A549 (cell line): ENCODE data around the gene OR4K17. TPM values are rescaled to one million over a fixed set of nuclear protein-coding genes. Genes with fewer than 3 reads are reported as not detected.
"Not testable (repeated sequence)": the region's sequence is repeated elsewhere in the genome, so short reads cannot be mapped to it uniquely, and the experiment has no call there.

Experiments
- ATAC-seq, 2 experiments: fragments of 200-7000 bp in 1 of 2; fragments of >200 bp in 1 of 2; cut with Nextera tagmentation in 1 of 2; cut with Tn5 transposase in 1 of 2; 3 replicates each; pipeline versions ENCODE4 v1.8.0 to v1.9.1; 2018 to 2020; ENCODE audit warnings: mild to moderate bottlenecking in 1 of 2, moderate library complexity in 1 of 2
- CTCF ChIA-PET: fragments of 300-600 bp; sonication (Branson Sonifier 250); formaldehyde crosslinking; extraction: SDS; loops from one replicate; lab custom pipeline; 2021; ENCODE audit warnings: antibody characterized with exemption, inconsistent platforms; lab: Yijun Ruan, JAX
- POLR2A ChIA-PET: fragments of 350-600 bp; formaldehyde crosslinking; extraction: SDS; loops from one replicate; lab custom pipeline; 2021; ENCODE audit warnings: antibody characterized with exemption, inconsistent platforms; lab: Yijun Ruan, JAX
- DNase-seq, 2 experiments: peaks; one replicate each; pipeline versions ENCODE4 v3.0.0 to v3.0.0-alpha.2; 2011 to 2016; ENCODE audit warnings: low read depth in 1 of 2, low spot score in 1 of 2
- FAIRE-seq: peaks from 2 replicates; lab custom pipeline; 2011; peaks lifted over from hg19 to GRCh38; lab: Jason Lieb, UNC
- H3K27ac ChIP-seq, 2 experiments: fragments of >200 bp; sonication (Bioruptor Twin); formaldehyde crosslinking; 3 replicates each; pipeline ENCODE4 v1.5.1; 2016 to 2017
- H3K4me1 ChIP-seq: fragments of >200 bp; sonication (Bioruptor Twin); formaldehyde crosslinking; 3 replicates; pipeline ENCODE4 v1.6.1; 2016
- H3K4me2 ChIP-seq: fragments of >200 bp; sonication (Bioruptor Twin); formaldehyde crosslinking; 3 replicates; pipeline ENCODE4 v1.6.1; 2016
- H3K4me3 ChIP-seq: fragments of >200 bp; sonication (Bioruptor Twin); formaldehyde crosslinking; 3 replicates; pipeline ENCODE4 v1.5.1; 2016
- H3K9me3 ChIP-seq: fragments of >200 bp; sonication (Bioruptor Twin); formaldehyde crosslinking; 3 replicates; pipeline ENCODE4 v1.6.1; 2016
- CBX8 ChIP-seq: fragments of 200-600 bp; sonication (generic); IDR thresholded peaks from 2 replicates; pipeline ENCODE4 v1.6.1; 2016
- EHF ChIP-seq: fragments of 250-450 bp; sonication (Bioruptor Pico); IDR thresholded peaks from 2 replicates; pipeline ENCODE4 v1.5.0; 2020; ENCODE audit warnings: mild to moderate bottlenecking
- ESRRA ChIP-seq: fragments of 150-350 bp; IDR thresholded peaks from 2 replicates; pipeline ENCODE4 v1.6.1; 2014; ENCODE audit warnings: mild to moderate bottlenecking, low read length, borderline replicate concordance
- FOSL2 ChIP-seq, 2 experiments: fragments of 450-650 bp in 1 of 2; fragments of >200 bp in 1 of 2; sonication (Bioruptor Twin) in 1 of 2; formaldehyde crosslinking; IDR thresholded peaks; 2 replicates each; pipeline versions ENCODE4 v1.5.0 to v1.6.1; 2016 to 2020; ENCODE audit warnings: mild to moderate bottlenecking in 1 of 2, moderate library complexity in 1 of 2
- HES2 ChIP-seq: fragments of >200 bp; sonication (Bioruptor Twin); formaldehyde crosslinking; IDR thresholded peaks from 2 replicates; pipeline ENCODE4 v1.6.1; 2016
- JUN ChIP-seq, 2 experiments: fragments of >200 bp; sonication (Bioruptor Twin); formaldehyde crosslinking; IDR thresholded peaks; 2 replicates in 1 of 2; 3 replicates in 1 of 2; pipeline ENCODE4 v1.6.1; 2016 to 2017
- JUNB ChIP-seq: fragments of >200 bp; sonication (Bioruptor Twin); formaldehyde crosslinking; IDR thresholded peaks from 2 replicates; pipeline ENCODE4 v1.6.1; 2016
- KDM5A ChIP-seq: fragments of 200-600 bp; sonication (generic); IDR thresholded peaks from 2 replicates; pipeline ENCODE4 v1.6.1; 2016; ENCODE audit warnings: antibody characterized with exemption, mild to moderate bottlenecking
- MAFK ChIP-seq: fragments of 450-650 bp; IDR thresholded peaks from 2 replicates; pipeline ENCODE4 v1.6.1; 2014; ENCODE audit not compliant: partially characterized antibody
- MAZ ChIP-seq: fragments of 150-350 bp; IDR thresholded peaks from 2 replicates; pipeline ENCODE4 v1.6.1; 2014; ENCODE audit warnings: antibody characterized with exemption, low read depth, low read length, borderline replicate concordance
- MYC ChIP-seq: IDR thresholded peaks from 2 replicates; pipeline ENCODE4 v1.6.1; 2012; ENCODE audit warnings: mild to moderate bottlenecking, inconsistent platforms, low read length, improper control_type of control experiment, borderline replicate concordance
- PBX3 ChIP-seq: IDR thresholded peaks from 2 replicates; pipeline ENCODE4 v1.6.1; 2012
- POLR2AphosphoS2 ChIP-seq: conservative IDR thresholded peaks from 2 replicates; pipeline ENCODE4 v1.6.1; 2012; ENCODE audit warnings: low read length, improper control_type of control experiment, inconsistent platforms
- RAD21 ChIP-seq, 2 experiments: fragments of >200 bp in 1 of 2; sonication (Bioruptor Twin) in 1 of 2; formaldehyde crosslinking in 1 of 2; IDR thresholded peaks in 1 of 2; conservative IDR thresholded peaks in 1 of 2; 2 replicates in 1 of 2; 3 replicates in 1 of 2; pipeline ENCODE4 v1.6.1; 2012 to 2018; ENCODE audit warnings: inconsistent platforms in 1 of 2
- RCOR1 ChIP-seq: fragments of 150-350 bp; IDR thresholded peaks from 2 replicates; pipeline ENCODE4 v1.6.1; 2014; ENCODE audit warnings: antibody characterized with exemption, low read length, low read depth
- SMC3 ChIP-seq: fragments of >200 bp; sonication (Bioruptor Twin); formaldehyde crosslinking; IDR thresholded peaks from 3 replicates; pipeline ENCODE4 v1.6.1; 2018; ENCODE audit warnings: inconsistent platforms
- TFCP2L1 ChIP-seq: fragments of 250-450 bp; sonication (Bioruptor Pico); IDR thresholded peaks from 2 replicates; pipeline ENCODE4 v1.5.0; 2021; ENCODE audit warnings: mild to moderate bottlenecking
- TP53 ChIP-seq: fragments of 250-450 bp; sonication (Bioruptor Pico); IDR thresholded peaks from 2 replicates; pipeline ENCODE4 v1.5.0; 2021; ENCODE audit warnings: mild to moderate bottlenecking, moderate library complexity
- ZC3H11A ChIP-seq: fragments of 450-650 bp; IDR thresholded peaks from 2 replicates; pipeline ENCODE4 v1.6.1; 2014; ENCODE audit warnings: antibody characterized with exemption, mild to moderate bottlenecking
- WGBS: methylation state at CpG from one replicate; pipeline ENCODE4 v1.1.6; 2017; ENCODE audit errors: missing lambda C conversion rate; 5-methylcytosine and 5-hydroxymethylcytosine counted together
- polyA plus RNA-seq, 4 experiments: library from polyadenylated mRNA; depleted of rRNA in 3 of 4; stranded (reverse); fragments of >200 nt; fragmentation: RNase III in 1 of 4; extraction: RNeasy Plus Mini Kit Qiagen cat#74134 plus additional on column Dnase treatment in 1 of 4; gene quantifications; 2 replicates in 3 of 4; 3 replicates in 1 of 4; pipeline ENCODE4 v1.2.3, GENCODE V29; 2011 to 2017
- TF ChIP-seq, protein P1 (sequence below): fragments of 200-600 bp; sonication (generic); IDR thresholded peaks from 2 replicates; pipeline ENCODE4 v1.6.1; 2016; ENCODE audit warnings: antibody characterized with exemption, mild to moderate bottlenecking, moderate library complexity

Gene OR4K17
- polyA plus RNA-seq, 2 of the 4 experiments (the other 2 are of a cell fraction): not detected

DNA sequence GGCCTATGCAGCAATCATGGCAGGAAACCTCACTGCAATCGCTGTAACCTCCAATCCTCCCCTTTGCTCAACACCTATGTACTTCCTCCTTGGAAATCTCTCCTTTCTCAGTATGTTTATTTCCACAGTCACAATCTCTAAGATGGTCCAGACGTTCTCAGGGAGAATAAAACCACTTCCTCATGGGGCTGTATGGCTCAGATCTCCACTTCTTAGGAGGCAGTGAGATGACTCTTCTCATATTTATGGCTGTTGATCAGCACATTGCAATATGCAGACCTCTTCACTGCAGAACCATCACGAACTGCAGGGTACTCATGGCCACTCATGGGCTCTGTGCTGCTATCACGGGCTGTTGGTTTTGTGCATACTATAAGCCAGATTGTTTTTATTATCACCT lies 17.1 kb upstream of the OR4K17 start:
- ChIA-PET POLR2A (no interaction called here), CTCF (no interaction called here)
- ATAC-seq: 0 out of 6 replicates have a peak, but pooled peaks of 1 of the 2 experiments have one; percentile 24
- no peak for TF ChIP-seq JUNB
- no peak for TF ChIP-seq SMC3
- TF ChIP-seq, protein P1, sequence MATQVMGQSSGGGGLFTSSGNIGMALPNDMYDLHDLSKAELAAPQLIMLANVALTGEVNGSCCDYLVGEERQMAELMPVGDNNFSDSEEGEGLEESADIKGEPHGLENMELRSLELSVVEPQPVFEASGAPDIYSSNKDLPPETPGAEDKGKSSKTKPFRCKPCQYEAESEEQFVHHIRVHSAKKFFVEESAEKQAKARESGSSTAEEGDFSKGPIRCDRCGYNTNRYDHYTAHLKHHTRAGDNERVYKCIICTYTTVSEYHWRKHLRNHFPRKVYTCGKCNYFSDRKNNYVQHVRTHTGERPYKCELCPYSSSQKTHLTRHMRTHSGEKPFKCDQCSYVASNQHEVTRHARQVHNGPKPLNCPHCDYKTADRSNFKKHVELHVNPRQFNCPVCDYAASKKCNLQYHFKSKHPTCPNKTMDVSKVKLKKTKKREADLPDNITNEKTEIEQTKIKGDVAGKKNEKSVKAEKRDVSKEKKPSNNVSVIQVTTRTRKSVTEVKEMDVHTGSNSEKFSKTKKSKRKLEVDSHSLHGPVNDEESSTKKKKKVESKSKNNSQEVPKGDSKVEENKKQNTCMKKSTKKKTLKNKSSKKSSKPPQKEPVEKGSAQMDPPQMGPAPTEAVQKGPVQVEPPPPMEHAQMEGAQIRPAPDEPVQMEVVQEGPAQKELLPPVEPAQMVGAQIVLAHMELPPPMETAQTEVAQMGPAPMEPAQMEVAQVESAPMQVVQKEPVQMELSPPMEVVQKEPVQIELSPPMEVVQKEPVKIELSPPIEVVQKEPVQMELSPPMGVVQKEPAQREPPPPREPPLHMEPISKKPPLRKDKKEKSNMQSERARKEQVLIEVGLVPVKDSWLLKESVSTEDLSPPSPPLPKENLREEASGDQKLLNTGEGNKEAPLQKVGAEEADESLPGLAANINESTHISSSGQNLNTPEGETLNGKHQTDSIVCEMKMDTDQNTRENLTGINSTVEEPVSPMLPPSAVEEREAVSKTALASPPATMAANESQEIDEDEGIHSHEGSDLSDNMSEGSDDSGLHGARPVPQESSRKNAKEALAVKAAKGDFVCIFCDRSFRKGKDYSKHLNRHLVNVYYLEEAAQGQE: no peak
- TF ChIP-seq FOSL2 (IDR thresholded peaks at IDR 0.05): no peak
- no peak for TF ChIP-seq FOSL2 (CRISPR knock-in tag; IDR thresholded peaks at IDR 0.05)
- no peak for TF ChIP-seq TFCP2L1
- no peak for TF ChIP-seq ESRRA
- TF ChIP-seq ZC3H11A: no peak
- TF ChIP-seq MAZ: no peak
- TF ChIP-seq TP53: no peak
- TF ChIP-seq KDM5A: no peak
- TF ChIP-seq MAFK: no peak
- no peak for TF ChIP-seq POLR2AphosphoS2
- no peak for TF ChIP-seq JUN (IDR thresholded peaks at IDR 0.05)
- no peak for TF ChIP-seq MYC
- no peak for FAIRE-seq
- DNase-seq: no peak
- Histone ChIP-seq H3K9me3 (no peaks in the 10 kb centered on the region), H3K4me3 (no peak overlapping the region), H3K4me1 (no peaks in the 10 kb centered on the region), H3K4me2 (no peak overlapping the region), H3K27ac (no peak overlapping the region)
- under 1% methylated on average over 4 of the region's 4 CpGs for WGBS

DNA sequence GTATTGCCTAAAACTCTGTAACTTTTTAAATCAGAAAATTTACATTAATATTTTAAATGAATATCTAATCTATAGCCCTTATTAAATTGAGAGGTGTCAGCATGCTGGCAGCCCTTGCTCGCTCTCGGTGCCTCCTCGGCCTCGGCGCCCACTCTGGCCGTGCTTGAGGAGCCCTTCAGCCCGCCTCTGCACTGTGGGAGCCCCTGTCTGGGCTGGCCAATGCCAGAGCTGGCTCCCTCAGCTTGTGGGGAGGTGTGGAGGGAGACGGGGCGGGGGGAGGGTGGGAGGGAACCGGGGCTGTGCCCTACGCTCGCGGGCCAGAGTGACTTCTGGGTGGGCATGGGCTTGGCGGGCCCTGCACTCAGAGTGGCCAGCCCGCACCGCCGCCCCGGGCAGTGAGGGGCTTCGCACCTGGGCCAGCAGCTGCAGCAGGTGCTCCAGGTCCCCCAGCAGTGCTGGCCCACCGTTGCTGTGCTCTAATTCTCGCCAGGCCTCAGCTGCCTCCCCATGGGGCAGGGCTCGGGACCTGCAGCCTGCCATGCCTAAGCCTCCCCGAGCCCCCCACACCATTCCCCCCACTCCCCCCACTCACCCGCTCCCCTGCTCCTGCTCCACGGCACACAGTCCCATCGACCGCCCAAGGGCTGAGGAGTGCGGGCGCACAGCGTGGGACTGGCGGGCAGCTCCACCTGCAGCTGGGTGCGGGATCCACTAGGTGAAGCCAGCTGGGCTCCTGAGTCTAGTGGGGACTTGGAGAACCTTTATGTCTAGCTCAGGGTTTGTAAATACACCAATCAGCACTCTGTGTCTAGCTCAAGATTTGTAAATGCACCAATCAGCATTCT lies 11.4 kb upstream of the OR4K17 start:
- H3K4me3 ChIP-seq, CTCF ChIA-PET, H3K4me1 ChIP-seq, FAIRE-seq, DNase-seq, H3K4me2 ChIP-seq, H3K9me3 ChIP-seq, ATAC-seq, POLR2A ChIA-PET, H3K27ac ChIP-seq: not testable (repeated sequence)
- 45% methylated on average over 15 of the region's 32 CpGs for WGBS
- peak; percentile 3 for TF ChIP-seq MAFK

DNA sequence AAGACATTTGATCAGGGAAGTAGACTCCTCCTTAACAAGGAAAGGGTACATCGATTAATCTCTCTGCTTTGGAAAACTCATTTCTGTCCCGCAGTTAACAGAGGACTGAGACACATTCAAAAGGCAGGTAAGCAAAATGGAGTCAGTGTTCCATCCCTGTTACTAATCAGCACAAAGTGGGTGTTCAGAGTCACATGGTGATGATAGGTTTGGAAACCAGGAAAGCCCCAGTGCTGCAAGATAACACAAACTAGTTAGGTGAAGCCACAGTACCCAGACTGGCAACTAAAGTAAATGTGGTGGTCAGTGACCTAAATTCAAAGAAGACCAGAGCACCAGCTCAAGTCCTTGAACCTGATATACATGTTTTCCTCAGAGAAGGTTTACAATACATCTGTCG lies 1.8 kb downstream of the OR4K17 start:
- no peak for TF ChIP-seq RCOR1
- TF ChIP-seq JUN (IDR thresholded peaks at IDR 0.05): no peak
- TF ChIP-seq KDM5A: no peak
- no peak for TF ChIP-seq RAD21 (conservative IDR thresholded peaks at IDR 0.05 in 1 of 2, IDR thresholded peaks at IDR 0.05 in 1 of 2)
- TF ChIP-seq CBX8: no peak
- TF ChIP-seq TP53: no peak
- TF ChIP-seq, protein P1: no peak
- no peak for TF ChIP-seq HES2
- no peak for TF ChIP-seq EHF (CRISPR knock-in tag)
- no peak for TF ChIP-seq ZC3H11A
- no peak for TF ChIP-seq PBX3
- DNase-seq (no peak), FAIRE-seq (no peak), ATAC-seq (no peak)
- no peaks in the 10 kb centered on the region for H3K4me1 ChIP-seq
- ChIA-PET POLR2A (no interaction called here), CTCF (no interaction called here)
- no peak overlapping the region for H3K4me2 ChIP-seq
- no peak overlapping the region for H3K27ac ChIP-seq
- WGBS: 42% methylated on average over 3 of the region's 3 CpGs
- no peak overlapping the region for H3K4me3 ChIP-seq
- no peaks in the 10 kb centered on the region for H3K9me3 ChIP-seq
